ENCODE measurements around the gene HTR4.

The HTR4 gene

DNA sequence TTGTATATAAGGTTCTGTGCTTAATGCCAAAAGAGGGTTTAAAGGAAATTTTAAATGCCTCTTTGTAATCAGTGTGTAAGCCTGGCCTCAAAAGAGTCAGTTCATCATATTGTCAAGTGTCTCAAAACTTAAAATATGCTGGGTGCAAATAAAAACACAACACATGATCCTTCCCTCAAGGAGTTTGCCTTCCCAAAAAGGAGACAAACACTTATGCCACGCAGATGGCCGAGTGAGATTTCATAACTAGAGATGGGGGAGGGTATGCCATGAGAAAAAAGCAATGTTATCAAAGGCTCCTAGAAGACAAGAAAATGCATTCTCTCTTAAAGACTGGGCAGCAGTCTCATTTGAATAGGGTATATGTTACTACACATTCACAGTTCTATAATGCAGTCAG lies 215.4 kb downstream of the HTR4 start:
- H2AFZ ChIP-seq (ENCODE audit: low read length) = no peak overlapping the region
- H3F3A ChIP-seq (ENCODE audit: insufficient read depth, low read length) = no peaks in the 10 kb centered on the region
- H3K4me2 ChIP-seq (ENCODE audit: low read depth, low read length) = no peak overlapping the region
- 0 out of 2 replicates have a peak, but pooled peaks cover 5% of the 10 kb centered on the region for H3K36me3 ChIP-seq (replicated peaks; ENCODE audit: insufficient read depth, low read length)
- no peak overlapping the region for H3K9ac ChIP-seq (ENCODE audit: low read length)
- H3K9me2 ChIP-seq (replicated peaks; ENCODE audit: insufficient read depth, low read length) = no peaks in the 10 kb centered on the region
- no peak for DNase-seq
- no peaks in the 10 kb centered on the region for H3K79me2 ChIP-seq (ENCODE audit: low read length)
- no peak for TF ChIP-seq EZH2phosphoT487 (IDR thresholded peaks at IDR 0.05; ENCODE audit: low read length)
- TF ChIP-seq EZH2 (optimal IDR thresholded peaks at IDR 0.05; ENCODE audit: low read depth, low read length) = no peak
- TF ChIP-seq, protein P1, sequence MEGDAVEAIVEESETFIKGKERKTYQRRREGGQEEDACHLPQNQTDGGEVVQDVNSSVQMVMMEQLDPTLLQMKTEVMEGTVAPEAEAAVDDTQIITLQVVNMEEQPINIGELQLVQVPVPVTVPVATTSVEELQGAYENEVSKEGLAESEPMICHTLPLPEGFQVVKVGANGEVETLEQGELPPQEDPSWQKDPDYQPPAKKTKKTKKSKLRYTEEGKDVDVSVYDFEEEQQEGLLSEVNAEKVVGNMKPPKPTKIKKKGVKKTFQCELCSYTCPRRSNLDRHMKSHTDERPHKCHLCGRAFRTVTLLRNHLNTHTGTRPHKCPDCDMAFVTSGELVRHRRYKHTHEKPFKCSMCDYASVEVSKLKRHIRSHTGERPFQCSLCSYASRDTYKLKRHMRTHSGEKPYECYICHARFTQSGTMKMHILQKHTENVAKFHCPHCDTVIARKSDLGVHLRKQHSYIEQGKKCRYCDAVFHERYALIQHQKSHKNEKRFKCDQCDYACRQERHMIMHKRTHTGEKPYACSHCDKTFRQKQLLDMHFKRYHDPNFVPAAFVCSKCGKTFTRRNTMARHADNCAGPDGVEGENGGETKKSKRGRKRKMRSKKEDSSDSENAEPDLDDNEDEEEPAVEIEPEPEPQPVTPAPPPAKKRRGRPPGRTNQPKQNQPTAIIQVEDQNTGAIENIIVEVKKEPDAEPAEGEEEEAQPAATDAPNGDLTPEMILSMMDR (IDR thresholded peaks at IDR 0.05; ENCODE audit: low read length) = no peak
- no peaks in the 10 kb centered on the region for H4K20me1 ChIP-seq (ENCODE audit: insufficient read depth, low read length)
- H3K4me3 ChIP-seq (ENCODE audit: low read length) = no peak overlapping the region
- no peaks in the 10 kb centered on the region for H3K9me3 ChIP-seq (replicated peaks; ENCODE audit: insufficient read depth, low read length)
- no peaks in the 10 kb centered on the region for H3K4me1 ChIP-seq (ENCODE audit: low read length)
- no peaks in the 10 kb centered on the region for H3K27me3 ChIP-seq (replicated peaks; ENCODE audit: insufficient read depth, low read length)
- no peak overlapping the region for H3K27ac ChIP-seq (ENCODE audit: low read length)

DNA sequence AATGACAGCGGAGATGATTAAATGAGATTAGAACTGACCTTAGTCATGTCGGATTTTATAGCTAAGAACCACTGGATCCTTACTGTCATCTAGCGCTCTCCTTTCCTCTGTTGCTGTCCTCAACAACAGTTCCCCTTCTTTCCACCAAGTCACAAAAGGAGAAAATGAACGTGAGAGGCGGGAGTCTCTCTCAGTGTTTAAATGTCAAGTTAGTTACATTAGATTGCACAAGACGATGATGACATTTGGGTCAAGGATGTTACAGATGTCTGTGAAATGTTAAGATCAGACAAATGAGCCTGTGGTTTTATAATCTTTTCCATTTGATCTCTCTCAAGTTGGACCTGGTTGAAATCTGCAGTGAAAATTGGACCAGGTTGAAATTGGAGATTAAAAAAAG lies 217.1 kb downstream of the HTR4 start:
- Histone ChIP-seq H3K36me3 (replicated peaks; ENCODE audit: insufficient read depth, low read length) (0 out of 2 replicates have a peak, but pooled peaks cover 5% of the 10 kb centered on the region), H3K4me3 (ENCODE audit: low read length) (no peak overlapping the region), H3K79me2 (ENCODE audit: low read length) (no peaks in the 10 kb centered on the region), H3K4me2 (ENCODE audit: low read depth, low read length) (no peak overlapping the region), H3K9ac (ENCODE audit: low read length) (no peak overlapping the region), H2AFZ (ENCODE audit: low read length) (no peak overlapping the region), H3K9me2 (replicated peaks; ENCODE audit: insufficient read depth, low read length) (no peaks in the 10 kb centered on the region), H3F3A (ENCODE audit: insufficient read depth, low read length) (no peaks in the 10 kb centered on the region), H4K20me1 (ENCODE audit: insufficient read depth, low read length) (no peaks in the 10 kb centered on the region), H3K27ac (ENCODE audit: low read length) (no peak overlapping the region), H3K27me3 (replicated peaks; ENCODE audit: insufficient read depth, low read length) (no peaks in the 10 kb centered on the region), H3K4me1 (ENCODE audit: low read length) (no peaks in the 10 kb centered on the region), H3K9me3 (replicated peaks; ENCODE audit: insufficient read depth, low read length) (no peaks in the 10 kb centered on the region)
- no peak for DNase-seq
- TF ChIP-seq, protein P1 (IDR thresholded peaks at IDR 0.05; ENCODE audit: low read length) = no peak
- TF ChIP-seq EZH2phosphoT487 (IDR thresholded peaks at IDR 0.05; ENCODE audit: low read length) = no peak

DNA sequence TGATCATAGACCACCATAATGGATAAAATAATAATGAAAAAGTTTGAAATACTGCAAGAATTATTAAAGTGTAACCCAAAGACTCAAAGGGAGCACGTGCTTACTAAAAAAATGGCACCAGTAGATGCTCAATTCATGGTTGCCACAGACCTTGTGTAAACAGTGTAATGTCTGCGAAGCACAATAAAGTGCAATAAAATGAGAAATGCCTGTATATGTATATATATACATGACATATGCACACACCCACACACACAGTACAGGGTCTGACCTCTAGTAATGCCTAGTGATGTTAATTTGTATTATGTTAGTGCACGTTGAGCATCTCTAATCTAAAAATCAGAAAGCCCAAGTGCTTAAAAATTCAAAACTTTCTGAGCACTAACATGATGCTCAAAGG lies 218.3 kb downstream of the HTR4 start:
- H3K36me3 ChIP-seq (replicated peaks; ENCODE audit: insufficient read depth, low read length) = 0 out of 2 replicates have a peak, but pooled peaks cover 5% of the 10 kb centered on the region
- DNase-seq = no peak

More for the DNA sequence above, 218.3 kb downstream of the HTR4 start:
- H3K79me2 ChIP-seq (ENCODE audit: low read length) = no peaks in the 10 kb centered on the region
- H3K9me2 ChIP-seq (replicated peaks; ENCODE audit: insufficient read depth, low read length) = no peaks in the 10 kb centered on the region
- H3K9ac ChIP-seq (ENCODE audit: low read length) = no peak overlapping the region
- H4K20me1 ChIP-seq (ENCODE audit: insufficient read depth, low read length) = no peaks in the 10 kb centered on the region
- no peaks in the 10 kb centered on the region for H3K4me1 ChIP-seq (ENCODE audit: low read length)
- TF ChIP-seq EZH2phosphoT487 (IDR thresholded peaks at IDR 0.05; ENCODE audit: low read length) = no peak
- TF ChIP-seq, protein P1 (IDR thresholded peaks at IDR 0.05; ENCODE audit: low read length) = no peak
- no peak for TF ChIP-seq EZH2 (optimal IDR thresholded peaks at IDR 0.05; ENCODE audit: low read depth, low read length)
- no peaks in the 10 kb centered on the region for H3K9me3 ChIP-seq (replicated peaks; ENCODE audit: insufficient read depth, low read length)
- no peaks in the 10 kb centered on the region for H3F3A ChIP-seq (ENCODE audit: insufficient read depth, low read length)
- H2AFZ ChIP-seq (ENCODE audit: low read length) = no peak overlapping the region
- no peak overlapping the region for H3K4me2 ChIP-seq (ENCODE audit: low read depth, low read length)
- no peak overlapping the region for H3K27ac ChIP-seq (ENCODE audit: low read length)
- H3K27me3 ChIP-seq (replicated peaks; ENCODE audit: insufficient read depth, low read length) = no peaks in the 10 kb centered on the region
- no peak overlapping the region for H3K4me3 ChIP-seq (ENCODE audit: low read length)
